Measurements from ENCODE around the gene GLRX3. TPM values are rescaled to one million over a fixed set of nuclear protein-coding genes. Genes with fewer than 3 reads are reported as not detected.

The GLRX3 gene
- total RNA-seq, 1 donor from 2014 or later: 50.3 TPM

DNA sequence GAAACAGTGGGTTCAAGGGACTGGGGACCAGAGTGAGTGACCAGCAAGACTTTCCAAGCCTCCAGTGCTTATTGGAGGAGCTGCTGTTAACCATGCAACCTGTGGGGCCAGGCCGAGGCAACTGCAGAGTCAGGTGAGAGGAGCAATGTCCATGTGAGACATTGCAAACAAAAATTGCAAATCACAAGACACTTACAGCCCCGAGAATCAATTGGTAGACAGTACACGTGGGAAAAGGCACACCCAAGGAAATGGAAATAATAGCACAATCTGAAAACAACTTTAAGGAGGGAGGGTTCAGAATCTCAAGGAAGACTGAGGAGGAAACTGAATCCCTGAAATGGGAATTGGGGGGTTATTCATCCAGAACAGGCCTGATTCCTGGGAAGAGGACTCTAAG, 72.6 kb downstream of the GLRX3 start:
- DNase-seq: no peak

DNA sequence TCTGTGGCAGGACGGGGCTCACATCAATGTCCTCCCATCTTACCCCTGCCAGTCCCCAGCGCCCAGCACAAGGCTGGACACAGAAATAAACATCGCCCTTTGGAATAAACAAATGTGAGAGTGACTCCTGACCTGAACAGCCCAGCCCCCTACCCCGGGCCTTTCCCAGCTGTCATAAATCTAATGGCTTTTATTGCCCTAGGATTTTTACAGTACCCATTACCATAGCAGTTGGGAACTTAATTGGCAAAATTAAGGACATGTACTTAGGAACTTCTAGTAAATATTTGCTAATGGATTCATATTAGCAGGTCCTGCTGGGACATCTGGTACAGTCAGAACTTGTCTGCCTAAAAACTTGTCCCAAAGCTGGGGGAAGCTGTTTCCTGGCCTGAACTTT, 76.6 kb downstream of the GLRX3 start:
- no peak for DNase-seq

DNA sequence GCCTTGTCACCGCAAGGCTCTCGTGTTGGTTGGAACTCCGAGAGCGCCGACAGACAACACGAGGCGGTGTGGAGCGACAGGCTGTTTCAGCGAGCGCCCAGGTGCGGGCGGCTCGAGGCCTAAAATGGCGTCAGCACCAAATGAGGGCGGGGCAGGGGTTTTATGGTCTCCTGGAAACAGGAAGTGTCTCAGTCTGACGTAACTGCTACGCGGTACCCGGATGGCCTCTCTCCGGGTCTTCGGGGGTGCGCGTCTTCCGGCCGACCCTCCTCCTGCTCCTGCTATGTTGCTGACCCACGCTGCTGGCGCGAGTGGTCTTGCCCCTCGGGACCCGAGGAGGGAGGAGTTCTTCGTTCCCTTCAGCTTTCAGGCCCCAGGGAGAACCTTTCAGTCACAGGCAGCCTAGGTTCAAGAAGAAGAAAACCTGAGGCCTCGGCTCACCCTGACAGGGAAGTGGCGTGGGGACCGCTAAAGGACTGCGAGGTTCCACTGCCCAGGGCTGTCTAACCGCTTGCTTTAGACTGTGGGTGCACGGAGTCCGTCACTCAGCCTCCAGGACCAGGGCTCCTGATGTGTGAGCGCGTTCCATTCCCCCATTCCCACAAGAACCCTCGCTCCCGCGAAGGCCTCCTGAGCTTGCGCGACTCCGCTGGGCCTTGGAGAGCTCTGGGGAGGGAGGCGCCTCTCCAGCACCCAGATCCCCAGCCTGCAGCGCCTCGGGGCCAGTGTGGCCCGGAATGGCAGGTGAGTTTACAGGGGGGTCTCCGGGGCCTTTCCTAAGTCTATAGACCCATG, 77.3 kb downstream of the GLRX3 start:
- DNase-seq: no peak

DNA sequence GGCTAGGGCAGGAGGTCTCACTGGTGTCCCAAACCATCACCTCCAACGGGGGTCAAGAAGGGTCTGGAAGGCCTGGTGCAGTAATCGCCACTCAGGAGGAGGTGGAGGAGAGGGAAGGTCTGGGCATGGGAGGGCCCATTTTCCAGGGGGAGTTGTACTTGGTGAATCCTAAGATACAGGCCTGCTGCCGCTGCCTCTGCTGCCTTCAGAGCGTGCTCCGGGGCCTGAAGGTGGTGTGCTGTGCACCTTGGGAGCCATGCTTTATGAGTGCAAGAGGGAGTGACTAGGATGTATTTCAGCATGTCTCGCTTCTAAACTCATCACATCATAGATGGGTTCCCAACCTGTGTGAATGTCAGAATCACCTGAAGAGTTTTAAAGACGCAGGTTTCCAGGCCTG, 78.2 kb downstream of the GLRX3 start:
- no peak for DNase-seq

DNA sequence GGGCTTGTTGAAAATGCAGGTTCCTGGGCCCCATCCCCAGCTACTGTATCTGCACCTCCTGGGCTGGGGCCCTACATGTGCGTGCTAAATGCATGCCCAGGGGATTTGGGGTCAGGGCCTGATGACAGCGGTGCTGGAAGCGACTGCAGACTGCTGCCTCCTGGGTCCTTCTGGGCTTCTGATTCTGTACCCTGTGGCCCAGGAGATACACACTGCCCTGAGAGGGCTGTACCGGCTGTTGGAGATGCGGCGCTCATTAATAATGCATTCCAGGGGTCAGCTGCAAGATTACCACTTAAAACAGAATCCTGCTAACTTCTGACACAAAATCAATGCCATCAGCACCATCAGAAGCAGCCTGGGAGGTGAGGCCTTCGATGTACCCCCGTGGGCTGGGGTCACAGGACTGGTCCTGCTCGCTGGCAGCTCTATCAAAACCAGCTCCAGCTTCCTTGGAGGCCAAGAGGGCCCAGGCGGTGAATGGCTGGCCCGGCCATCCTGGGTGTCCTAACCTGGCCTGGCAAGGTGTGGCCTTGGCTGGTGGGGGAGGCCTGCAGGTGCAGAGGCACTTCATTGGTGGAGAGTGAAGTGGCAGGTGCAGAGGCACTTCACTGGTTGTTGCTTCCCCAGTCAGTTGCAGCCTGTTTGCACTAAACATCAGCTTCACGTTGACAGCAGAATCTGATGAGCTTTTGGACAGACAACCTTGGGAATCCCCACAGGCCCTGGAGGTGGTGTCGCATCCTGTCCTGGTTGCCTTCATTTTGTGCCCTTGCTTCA, 79.2 kb downstream of the GLRX3 start:
- no peak for DNase-seq

DNA sequence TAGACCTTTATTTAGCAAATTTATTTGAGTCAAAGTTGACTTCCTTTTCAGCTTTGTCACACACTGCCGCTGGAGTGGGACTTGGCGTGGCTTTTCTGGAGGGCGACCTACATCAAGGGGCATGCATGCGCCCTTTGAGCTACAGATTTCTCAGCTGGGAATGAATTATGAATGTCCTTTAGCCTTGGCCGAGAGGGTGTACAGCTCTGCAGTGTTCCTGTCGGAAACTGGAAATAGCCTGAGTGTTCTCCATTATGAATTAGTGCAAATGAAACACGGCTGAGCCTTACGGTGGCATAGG, 79.7 kb downstream of the GLRX3 start:
- no peak for DNase-seq

DNA sequence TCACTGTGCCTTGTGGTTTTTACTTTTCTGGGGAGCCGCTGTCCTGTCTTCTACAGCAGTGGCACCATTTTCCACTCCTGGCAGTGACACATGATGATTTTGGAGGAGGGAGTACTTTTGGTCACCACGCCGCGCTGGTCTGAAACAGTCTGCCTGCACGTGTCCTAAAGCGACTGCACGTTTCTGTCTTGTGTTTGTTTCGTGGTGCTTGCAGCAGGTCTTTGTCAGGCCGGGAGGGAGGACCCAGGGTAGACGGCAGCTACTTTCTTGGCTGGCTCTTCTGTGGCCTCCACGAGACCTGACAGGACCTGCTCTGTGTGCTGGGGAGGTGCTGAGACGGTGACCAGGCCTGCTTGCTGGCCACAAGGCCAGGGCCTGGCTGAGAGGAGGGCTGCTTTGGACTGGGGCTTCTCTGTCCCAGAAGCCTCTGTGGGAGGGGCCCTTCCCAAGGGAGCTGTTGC, 82.0 kb downstream of the GLRX3 start:
- DNase-seq: no peak

DNA sequence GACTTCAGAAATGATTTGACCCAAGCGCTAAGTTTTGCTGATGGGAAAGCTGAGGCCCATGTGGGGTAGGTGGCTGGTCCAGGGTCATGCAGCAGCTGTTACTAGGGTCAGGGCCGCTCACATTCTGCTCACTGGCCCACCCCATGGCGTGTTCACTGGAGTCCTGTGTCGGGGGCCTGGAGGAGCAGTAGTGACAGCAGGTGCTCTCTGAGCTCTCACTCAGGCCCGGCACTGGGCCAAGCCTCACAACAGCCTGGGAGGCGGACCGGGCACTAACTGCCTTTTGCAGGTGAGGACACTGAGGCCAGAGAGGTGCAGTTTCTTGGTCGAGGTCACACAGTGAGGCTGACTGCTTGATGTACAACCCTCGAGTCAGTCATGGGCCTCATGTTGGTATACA, 82.7 kb downstream of the GLRX3 start:
- DNase-seq: no peak

DNA sequence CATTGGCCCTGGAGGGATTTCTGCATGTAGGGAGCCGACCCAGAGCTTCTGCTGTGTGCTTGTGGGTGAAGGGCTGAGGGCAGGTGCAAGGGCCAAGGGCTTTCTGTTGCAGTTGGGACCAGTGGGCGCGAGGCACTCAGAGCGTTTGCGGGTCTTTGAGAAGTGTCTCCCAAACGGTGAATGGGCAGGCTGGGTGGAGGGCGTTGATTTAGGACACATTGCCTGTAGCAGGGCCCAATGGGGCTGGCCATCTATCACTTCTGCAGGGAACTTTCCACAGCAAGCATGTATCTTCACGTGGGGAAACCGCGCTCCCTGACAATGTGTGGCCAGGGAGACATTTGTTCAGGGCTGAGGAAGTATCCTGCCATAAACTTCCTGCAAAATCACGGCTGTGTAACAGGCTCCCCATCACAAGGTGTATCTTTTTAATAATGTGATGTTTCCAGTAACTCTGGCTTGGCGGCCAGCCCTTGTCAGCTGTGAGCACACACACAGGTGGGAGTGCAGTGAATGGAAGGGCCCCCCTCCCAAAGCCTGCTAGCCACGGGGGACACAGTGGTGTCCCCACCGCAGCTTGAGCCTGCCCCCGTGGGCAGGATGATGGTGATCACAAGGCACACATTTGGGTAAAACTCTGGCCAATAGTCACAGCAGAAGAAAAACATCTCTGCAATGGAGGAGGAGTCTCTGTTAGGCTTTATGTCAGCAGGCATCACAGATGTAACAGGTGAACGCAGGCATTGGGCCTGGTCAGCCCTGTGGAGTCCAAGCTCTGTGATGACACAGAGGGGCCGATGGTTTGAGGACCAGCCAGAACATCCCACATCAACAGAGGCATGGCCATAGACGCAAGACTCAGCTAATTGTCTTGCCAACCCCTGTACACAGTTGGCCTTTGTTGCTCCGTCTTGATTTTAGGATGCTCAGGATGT, 84.3 kb downstream of the GLRX3 start:
- no peak for DNase-seq

DNA sequence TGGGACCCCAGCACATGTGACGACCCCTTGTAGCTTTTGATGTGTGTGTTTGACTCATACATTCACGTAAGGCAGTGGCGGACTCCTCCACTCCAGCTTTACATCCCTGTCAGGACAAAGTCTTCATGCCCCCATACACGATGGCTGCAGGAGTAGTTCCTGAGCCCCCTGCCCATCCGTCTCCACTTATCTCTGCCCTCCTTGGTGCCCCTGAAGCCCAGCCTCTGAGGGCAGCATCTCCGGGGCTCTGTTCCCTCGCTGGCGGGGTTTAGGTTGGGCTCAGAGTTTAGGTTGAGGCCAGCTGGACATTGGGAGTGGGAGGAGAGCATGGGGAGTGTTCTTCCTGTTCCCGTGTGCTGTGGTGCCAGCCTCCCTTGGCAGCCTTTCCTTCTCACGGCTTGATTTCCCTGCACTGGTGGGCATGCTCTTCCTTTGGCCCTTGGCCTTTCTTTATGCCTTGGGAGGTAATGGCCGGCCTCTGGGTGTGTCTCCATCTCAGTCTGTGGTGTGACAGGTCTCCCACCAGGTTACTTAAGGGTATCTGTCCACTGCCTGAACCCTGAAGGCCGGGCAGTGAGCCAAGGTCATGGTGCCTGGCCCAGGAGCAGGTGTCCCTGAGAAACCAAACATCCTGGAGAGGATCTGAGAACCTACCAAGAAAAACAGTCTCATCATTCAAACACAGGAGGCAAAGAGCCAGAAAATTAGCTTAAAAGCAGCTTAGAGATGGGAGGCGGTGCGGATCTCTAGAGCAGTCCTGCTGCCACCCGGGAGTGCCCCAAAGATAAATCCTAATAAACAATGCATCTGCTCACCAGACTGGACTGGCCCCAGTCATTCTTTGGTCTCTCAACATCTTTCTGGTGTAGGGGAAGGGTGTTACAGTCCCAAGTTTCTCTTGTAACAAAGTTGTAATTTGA, 85.5 kb downstream of the GLRX3 start:
- no peak for DNase-seq

DNA sequence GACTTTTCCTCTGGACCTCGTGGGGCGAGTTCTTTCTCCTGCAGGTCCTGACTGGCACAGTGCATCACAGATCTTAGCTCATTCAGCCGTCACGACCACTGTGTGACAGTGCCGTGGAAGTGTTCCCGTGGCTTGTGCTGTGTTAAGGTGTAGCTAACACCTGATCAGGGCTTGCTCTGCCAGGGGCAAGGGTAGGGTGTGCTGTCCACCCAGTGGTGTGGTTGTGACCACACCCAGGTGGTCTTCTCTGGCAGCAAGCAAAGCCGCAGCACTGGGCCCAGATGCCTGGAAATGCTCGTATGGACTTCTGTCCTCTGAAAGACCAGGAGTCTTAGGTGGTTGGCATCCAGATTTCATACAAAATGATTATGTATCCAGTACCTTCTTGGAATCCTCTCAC, 86.2 kb downstream of the GLRX3 start:
- DNase-seq: peak; percentile 8

DNA sequence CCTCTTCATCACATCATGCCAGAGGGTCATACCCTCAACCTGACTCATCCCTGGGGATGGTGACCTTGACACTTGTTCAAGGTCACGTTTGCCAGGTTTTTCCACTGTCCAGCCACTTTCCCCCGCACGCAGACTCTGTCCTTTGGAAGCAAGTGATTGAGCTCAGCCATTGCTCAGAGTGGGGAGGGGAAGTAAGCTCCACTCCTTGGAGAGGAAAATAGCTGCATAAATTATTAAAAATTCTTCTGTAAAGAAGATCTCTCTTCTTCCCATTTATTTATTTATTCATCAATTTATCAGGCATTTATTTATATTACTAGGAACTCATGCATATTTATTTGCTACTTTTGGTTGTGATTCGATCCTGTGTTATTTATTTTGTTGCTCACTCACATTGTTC, 88.0 kb downstream of the GLRX3 start:
- DNase-seq: no peak

DNA sequence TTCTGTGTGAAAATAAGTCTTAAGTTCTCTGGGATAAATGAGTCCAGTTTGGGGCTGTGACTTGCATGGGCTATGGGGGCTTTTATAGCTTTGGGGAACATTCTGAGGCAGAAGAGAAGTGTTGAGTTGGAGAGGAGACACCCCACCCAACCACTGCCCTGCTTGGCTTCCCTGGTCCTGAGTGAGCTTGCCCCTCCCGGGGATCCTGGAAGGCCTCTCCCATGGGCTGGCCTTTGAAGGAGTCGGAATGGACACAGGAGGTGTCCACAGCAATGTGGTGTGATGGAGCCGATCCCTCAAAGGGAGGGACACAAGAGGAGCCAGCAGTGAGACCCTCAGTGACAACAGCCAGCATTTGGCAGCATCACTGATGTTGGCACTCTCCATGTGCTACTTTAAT, 89.8 kb downstream of the GLRX3 start:
- DNase-seq: no peak

DNA sequence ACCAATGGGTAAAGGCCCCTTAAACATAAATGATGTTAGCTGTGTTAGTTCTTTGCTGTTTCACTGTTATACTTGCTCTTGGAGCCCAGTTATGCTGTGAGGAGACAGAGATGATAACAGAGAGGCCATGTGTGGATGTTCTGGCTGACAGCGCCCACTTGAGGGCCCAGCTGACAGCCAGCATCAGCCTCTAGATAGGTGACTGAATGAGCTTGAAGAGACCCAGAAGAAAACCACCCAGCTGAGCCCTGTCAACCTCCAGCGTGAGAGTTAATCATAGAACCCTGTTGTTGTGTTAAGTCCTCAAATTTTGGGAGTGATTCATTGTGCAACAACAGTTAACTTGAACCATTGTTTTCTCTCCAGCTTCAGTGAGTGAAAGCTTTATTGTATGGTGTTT, 91.7 kb downstream of the GLRX3 start:
- no peak for DNase-seq

Other genes starting within 250 kb of the GLRX3 start
- 44.4 TPM for gene EBF3, start 172.1 kb upstream of the GLRX3 start, total RNA-seq
- 0.82 TPM for gene C10orf143, start 25.6 kb upstream of the GLRX3 start, total RNA-seq